C1 segment of cervical spinal cord (tissue), 14 donors: ENCODE measurements around the gene HTRA2.

Source experiments
- DNase-seq, 14 donors: peaks; one replicate each; lab custom pipeline; 2025; lab: John Stamatoyannopoulos, UW

HTRA2 gene

GRCh38 chr2:74499940-74500577 is 29.7 kb upstream of the HTRA2 start:
- DNase-seq, result no peak

- no peak for DNase-seq
Measured at GRCh38 chr2:74500578-74500946, 29.2 kb upstream of the HTRA2 start.

GRCh38 chr2:74501335-74502071 is 28.2 kb upstream of the HTRA2 start:
- no peak for DNase-seq

- no peak for DNase-seq
Measured at GRCh38 chr2:74502147-74502719, 27.5 kb upstream of the HTRA2 start.

DNA sequence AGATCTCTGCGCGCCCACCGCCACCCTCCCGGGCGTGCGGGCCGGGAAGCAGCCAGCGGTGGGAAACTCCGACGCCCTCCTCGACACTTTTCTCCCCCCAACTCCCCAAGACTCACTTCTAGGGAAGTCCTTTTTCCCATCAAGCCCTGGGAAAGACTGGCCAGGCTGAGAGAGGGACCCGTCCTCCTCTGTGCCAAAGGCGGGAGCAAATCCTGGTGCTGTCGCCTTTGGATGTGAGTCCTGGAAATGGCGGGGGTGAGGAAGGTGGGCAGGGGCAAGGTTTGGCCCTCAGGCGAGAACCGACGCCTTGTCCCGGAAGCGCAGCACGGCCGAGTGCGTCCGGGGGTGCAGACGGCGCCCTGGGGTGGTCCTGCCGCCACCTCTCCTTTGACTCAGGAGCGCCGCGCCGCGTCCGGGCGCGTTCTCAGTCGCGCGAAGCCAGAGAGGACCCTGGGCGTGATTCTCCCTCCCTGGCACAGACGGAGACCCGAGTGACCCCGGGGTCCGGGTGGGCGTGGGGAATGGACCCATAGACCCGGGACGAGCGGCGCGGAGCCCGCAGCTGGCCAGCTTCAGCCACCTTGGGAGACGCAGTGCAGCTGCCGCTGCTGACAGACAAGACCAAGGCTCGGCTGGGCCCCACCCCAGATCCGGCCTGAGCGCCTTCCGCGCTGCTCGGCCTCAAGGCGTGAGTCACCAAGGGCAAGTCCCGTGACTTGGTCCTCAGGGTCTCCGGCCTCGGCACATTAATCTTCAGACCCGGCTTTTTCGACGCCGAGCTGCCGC is 26.8 kb upstream of the HTRA2 start:
- peak in 1 of 14 donors; percentile 5 for DNase-seq

DNA sequence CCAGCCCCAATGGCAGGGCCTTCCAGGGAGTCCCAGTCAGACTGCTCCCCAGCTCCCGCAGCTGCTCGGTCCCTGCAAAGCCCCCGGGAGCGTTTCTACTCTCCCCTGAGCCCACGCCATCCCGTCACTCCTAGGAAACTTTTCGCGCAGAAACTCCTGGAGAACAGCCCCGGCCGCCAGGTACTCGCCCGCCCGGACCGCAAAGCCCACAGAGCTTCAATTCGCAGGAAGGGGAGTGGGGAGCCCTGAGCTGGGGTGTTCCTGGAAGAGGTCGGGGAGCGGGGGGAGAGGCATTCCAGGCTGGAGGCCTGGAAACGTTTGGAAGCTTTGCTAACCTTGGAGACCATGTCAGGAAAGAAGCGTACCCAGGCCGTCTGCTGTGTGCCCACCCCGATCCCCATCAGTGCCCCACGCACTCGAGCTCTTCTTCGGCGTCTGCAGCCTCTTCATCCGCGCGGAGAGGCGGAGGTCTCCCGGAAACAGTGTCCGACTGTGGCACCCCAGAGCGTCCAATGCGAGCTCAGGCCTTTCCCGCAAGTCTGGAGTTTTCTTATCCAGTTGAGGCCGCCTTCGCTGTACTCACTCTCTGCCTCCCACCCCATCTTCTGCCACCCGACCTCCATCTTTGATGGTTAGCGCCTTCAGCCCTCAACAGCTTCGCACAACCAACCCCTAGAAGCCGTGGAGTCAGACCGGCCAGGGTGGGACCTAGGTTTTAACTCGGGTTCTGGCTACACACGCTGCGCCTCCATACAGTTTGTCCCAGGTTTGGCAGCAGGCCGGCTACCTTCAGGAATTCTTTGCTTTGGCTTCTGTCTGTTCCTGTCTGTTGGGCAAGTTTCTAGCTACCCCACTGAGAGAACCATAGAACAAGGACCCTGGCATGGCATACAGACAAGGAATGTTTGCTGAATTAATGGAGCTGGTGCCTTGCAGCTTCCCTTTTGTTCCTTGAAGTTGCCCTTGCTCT is 25.9 kb upstream of the HTRA2 start:
- no peak for DNase-seq

- DNase-seq, result no peak
Measured at GRCh38 chr2:74504591-74504990, 25.1 kb upstream of the HTRA2 start.

GRCh38 chr2:74505448-74506246 is 24.1 kb upstream of the HTRA2 start:
- DNase-seq, result no peak

DNA sequence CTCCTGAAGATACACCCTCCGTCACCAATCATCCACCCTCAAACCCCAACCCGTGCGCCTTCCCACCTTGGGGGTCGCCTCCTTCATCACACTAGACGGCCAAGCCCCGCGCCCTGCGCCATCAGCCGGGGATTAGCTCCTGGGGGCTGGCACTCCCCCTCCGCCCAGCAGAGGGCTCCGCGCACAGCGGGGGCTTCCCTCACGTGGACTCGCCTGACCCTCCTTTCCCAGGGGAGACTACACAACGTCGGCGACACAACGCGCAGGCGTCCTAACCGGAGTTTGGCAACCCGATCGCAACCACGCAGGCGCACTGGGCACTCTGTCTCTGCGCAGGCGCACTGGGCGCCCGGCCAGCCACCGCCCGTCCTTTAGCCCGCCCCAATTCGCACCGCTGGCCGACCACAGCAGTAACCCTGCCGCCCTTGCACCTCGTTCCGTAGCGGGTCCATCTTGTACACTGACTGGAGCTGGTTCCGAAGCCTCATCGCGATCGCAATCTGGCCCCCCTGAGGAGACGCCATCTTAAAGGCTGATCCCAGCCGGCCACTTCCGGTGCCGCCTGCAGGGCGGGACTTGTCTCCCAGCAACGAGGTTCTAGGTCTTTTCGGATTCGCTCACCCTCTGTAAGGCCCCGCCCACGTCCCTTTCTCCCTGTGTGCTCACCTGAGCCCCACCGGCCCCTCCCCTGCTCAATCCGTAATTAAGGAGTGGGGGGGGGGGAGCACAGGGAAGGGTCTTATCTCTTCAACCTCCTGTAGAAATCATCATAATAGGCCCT is 22.4 kb upstream of the HTRA2 start, which contains the start of gene PCGF1:
Gene PCGF1, minus strand, starts transcription at position 551 of the 781 bp plus-strand sequence. Its CDS starts 27 bp downstream, at position 524.
- peak; percentile 62 to 99 (median 94) for DNase-seq

GRCh38 chr2:74507926-74508520 is 21.7 kb upstream of the HTRA2 start:
- peak in 2 of 14 donors; percentile 44 to 55 for DNase-seq

DNA sequence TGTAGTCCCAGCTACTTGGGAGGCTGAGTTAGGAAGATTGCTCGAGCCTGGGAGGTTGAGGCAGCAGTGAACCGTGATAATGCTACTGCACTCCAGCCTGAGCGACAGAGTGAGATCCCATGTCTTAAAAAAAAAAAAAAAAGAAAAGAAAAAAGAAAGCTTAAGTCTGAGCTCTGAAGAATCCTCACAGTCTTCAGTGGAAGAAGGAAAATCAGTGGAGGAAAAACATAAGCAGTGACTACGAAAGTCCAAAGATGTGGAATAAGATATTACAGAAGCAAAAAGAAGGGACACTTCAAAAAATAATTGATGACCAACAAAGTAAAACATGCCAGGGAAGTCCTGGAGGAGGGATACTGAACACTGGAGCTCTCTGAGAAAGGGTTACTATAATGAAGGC is 19.5 kb upstream of the HTRA2 start:
- no peak for DNase-seq

- no peak for DNase-seq
Measured at GRCh38 chr2:74511104-74511989, 18.4 kb upstream of the HTRA2 start.

GRCh38 chr2:74512744-74513604 is 16.8 kb upstream of the HTRA2 start:
- DNase-seq, result no peak

- no peak for DNase-seq
Measured at GRCh38 chr2:74513605-74514367, 15.9 kb upstream of the HTRA2 start.

DNA sequence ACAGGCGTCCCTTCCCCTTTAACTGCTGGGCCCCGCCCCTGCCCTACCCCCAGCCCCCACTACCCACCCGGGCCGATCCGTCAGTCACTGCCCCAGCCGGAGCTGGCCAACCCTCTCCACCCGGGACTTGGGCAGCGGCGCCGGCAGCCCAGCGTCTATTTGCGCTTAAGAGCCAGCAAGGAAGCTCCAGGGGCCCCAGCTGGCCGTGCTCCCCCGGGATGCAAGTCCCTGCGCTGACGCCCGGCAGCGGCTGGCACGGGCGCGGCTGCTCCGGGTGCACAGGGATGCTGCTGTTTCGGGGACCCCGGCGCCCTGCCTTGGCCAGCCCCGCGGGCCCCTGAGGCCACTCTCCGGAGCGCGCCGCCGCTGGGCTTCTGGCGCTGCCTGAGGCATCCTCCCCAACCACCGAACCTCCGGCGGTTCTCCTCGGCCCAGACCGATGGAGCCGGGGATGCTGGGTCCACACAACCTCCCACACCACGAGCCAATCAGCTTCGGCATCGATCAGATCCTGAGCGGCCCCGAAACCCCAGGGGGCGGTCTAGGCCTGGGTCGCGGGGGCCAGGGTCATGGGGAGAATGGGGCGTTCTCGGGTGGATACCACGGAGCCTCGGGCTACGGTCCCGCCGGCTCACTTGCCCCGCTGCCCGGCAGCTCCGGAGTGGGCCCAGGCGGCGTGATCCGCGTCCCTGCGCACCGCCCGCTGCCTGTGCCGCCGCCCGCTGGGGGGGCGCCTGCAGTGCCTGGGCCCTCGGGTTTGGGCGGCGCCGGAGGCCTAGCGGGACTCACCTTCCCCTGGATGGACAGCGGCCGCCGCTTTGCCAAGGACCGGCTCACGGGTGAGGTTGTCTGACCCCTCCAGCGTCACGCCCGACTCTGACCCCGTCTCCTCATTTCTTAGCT is 15.1 kb upstream of the HTRA2 start, which contains the start of gene TLX2:
Gene TLX2, plus strand, starts transcription at position 83 of the 903 bp plus-strand sequence. Its CDS starts 357 bp downstream, at position 440.
- DNase-seq, result no peak
